Esophagus squamous epithelium (tissue), 5 donors: ENCODE measurements around the gene PGA3. TPM values are rescaled to one million over a fixed set of nuclear protein-coding genes. Genes with fewer than 3 reads are reported as not detected.

Experiments
- DNase-seq: peaks from one replicate; lab custom pipeline; 2025; lab: John Stamatoyannopoulos, UW
- H3K27ac ChIP-seq, 4 donors: fragments of 200-600 bp; sonication (generic); one replicate each; pipeline ENCODE4 v1.5.1; 2016 to 2019; ENCODE audit warnings: mild to moderate bottlenecking in 1 of 4
- H3K27me3 ChIP-seq, 4 donors: fragments of 200-600 bp; sonication (generic); 1 replicate in 3 of 4; 2 replicates in 1 of 4; pipeline versions ENCODE4 v1.5.1 to v1.6.0; 2017 to 2021; ENCODE audit warnings: antibody characterized with exemption in 1 of 4
- H3K36me3 ChIP-seq, 3 donors: fragments of 200-600 bp; sonication (generic); one replicate each; pipeline ENCODE4 v1.5.1; 2016 to 2019
- H3K4me1 ChIP-seq, 3 donors: fragments of 200-600 bp; sonication (generic); one replicate each; pipeline ENCODE4 v1.5.1; 2017 to 2019
- H3K4me3 ChIP-seq, 4 donors: fragments of 200-600 bp; sonication (generic); 1 replicate in 3 of 4; 2 replicates in 1 of 4; pipeline ENCODE4 v1.5.1; 2016 to 2019; ENCODE audit warnings: mild to moderate bottlenecking in 2 of 4, moderate library complexity in 1 of 4
- H3K9me3 ChIP-seq, 3 donors: fragments of 200-600 bp; sonication (generic); one replicate each; pipeline ENCODE4 v1.5.1; 2016 to 2019
- POLR2A ChIP-seq, 4 donors: fragments of 450-650 bp; IDR thresholded peaks; one replicate each; pipeline ENCODE4 v1.6.1; 2017; ENCODE audit warnings: antibody characterized with exemption in 4 of 4, mild to moderate bottlenecking in 4 of 4, moderate library complexity in 3 of 4
- WGBS, 2 donors: methylation state at CpG; one replicate each; pipeline ENCODE4 v1.1.5; 2018; 5-methylcytosine and 5-hydroxymethylcytosine counted together
- intact Hi-C: fragments of 100-400 bp; cut with DNase I; formaldehyde crosslinking; loops from one replicate; pipeline ENCODE4 v1.15.0; 2022
- total RNA-seq, 4 donors: library from RNA; depleted of rRNA; stranded (reverse); fragments of >200 nt; gene quantifications; one replicate each; pipeline ENCODE4 v1.1.0, GENCODE V29; 2016
- TF ChIP-seq, protein P1 (sequence below), 6 experiments: fragments of 450-650 bp in 4 of 6; fragments of 200-600 bp in 2 of 6; sonication (generic) in 2 of 6; IDR thresholded peaks; one replicate each; pipeline ENCODE4 v1.5.1; 2016 to 2019; ENCODE audit warnings: antibody characterized with exemption in 6 of 6, mild to moderate bottlenecking in 4 of 6, moderate library complexity in 4 of 6
- donor health status: DM: yes; HTN: yes; CAD: no.

Gene PGA3
- total RNA-seq, 4 donors from 2014 or later: not detected

DNA sequence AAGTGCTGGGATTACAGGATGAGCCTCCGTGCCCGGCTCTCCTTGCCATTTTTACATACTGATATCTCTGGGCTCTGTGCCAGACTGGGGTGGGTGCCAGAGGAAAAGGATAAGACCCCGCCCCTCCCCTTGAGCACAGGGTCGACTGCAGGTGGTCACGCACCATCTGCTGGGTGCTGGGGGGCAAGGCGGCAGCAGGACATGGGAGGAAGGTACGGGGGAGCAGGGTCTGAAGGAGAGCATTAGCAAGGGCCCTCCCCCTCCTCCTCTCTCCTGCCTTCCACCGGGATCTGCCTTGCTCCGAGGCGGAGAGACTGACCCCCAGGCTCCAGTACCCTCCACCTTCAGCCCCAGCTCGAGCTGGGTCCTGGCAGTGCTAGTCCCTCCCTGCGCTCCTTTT, 9.7 kb upstream of the PGA3 start:
- TF ChIP-seq, protein P1, sequence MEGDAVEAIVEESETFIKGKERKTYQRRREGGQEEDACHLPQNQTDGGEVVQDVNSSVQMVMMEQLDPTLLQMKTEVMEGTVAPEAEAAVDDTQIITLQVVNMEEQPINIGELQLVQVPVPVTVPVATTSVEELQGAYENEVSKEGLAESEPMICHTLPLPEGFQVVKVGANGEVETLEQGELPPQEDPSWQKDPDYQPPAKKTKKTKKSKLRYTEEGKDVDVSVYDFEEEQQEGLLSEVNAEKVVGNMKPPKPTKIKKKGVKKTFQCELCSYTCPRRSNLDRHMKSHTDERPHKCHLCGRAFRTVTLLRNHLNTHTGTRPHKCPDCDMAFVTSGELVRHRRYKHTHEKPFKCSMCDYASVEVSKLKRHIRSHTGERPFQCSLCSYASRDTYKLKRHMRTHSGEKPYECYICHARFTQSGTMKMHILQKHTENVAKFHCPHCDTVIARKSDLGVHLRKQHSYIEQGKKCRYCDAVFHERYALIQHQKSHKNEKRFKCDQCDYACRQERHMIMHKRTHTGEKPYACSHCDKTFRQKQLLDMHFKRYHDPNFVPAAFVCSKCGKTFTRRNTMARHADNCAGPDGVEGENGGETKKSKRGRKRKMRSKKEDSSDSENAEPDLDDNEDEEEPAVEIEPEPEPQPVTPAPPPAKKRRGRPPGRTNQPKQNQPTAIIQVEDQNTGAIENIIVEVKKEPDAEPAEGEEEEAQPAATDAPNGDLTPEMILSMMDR (IDR thresholded peaks at IDR 0.05): no peak
- no peak for TF ChIP-seq POLR2A (IDR thresholded peaks at IDR 0.05)
- Histone ChIP-seq H3K9me3 (no peaks in the 10 kb centered on the region), H3K4me3 (no peak overlapping the region), H3K27me3 (peaks cover 0 to 39% (median 0%) of the 10 kb centered on the region in 4 donors), H3K27ac (no peak overlapping the region), H3K36me3 (no peaks in the 10 kb centered on the region), H3K4me1 (no peaks in the 10 kb centered on the region)
- DNase-seq: no peak
- 30 to 39% methylated on average over 5 to 12 of the region's 12 CpGs for WGBS, 2 donors
- intact Hi-C loops: no loop called here

DNA sequence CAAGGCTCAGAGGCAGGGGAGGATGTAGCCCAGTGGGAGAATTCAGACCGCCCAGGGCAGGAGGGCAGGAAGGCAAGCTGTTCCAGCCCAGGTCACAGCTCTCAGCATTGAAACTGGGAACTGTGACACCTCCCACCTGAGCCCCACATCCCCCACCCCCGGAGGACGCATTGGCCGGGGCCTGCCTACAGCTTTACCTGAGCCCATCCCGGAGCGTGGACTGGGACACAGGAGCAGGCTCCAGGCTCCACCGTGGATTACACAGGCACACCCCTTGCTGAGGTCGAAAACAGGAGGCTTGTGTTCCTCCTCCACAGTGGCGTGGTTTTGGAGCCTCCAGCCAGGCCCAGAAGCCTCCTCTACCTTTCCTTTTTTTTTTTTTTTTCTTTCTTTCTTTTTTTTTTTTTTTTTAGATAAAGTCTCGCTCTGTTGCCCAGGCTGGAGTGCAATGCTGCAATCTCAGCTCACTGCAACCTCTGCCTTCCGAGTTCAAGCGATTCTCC, 9.1 kb upstream of the PGA3 start:
- no peak overlapping the region for H3K4me3 ChIP-seq
- peaks cover 0 to 5% (median 0%) of the 10 kb centered on the region in 3 donors for H3K9me3 ChIP-seq
- WGBS, 2 donors: 43 to 64% methylated on average over 4 to 10 of the region's 12 CpGs
- TF ChIP-seq, protein P1 (IDR thresholded peaks at IDR 0.05): no peak
- TF ChIP-seq POLR2A (IDR thresholded peaks at IDR 0.05): no peak
- H3K36me3 ChIP-seq: no peaks in the 10 kb centered on the region
- intact Hi-C loops: no loop called here
- no peak overlapping the region for H3K27ac ChIP-seq
- H3K27me3 ChIP-seq: peaks cover 0 to 45% (median 0%) of the 10 kb centered on the region in 4 donors
- no peaks in the 10 kb centered on the region for H3K4me1 ChIP-seq
- no peak for DNase-seq

DNA sequence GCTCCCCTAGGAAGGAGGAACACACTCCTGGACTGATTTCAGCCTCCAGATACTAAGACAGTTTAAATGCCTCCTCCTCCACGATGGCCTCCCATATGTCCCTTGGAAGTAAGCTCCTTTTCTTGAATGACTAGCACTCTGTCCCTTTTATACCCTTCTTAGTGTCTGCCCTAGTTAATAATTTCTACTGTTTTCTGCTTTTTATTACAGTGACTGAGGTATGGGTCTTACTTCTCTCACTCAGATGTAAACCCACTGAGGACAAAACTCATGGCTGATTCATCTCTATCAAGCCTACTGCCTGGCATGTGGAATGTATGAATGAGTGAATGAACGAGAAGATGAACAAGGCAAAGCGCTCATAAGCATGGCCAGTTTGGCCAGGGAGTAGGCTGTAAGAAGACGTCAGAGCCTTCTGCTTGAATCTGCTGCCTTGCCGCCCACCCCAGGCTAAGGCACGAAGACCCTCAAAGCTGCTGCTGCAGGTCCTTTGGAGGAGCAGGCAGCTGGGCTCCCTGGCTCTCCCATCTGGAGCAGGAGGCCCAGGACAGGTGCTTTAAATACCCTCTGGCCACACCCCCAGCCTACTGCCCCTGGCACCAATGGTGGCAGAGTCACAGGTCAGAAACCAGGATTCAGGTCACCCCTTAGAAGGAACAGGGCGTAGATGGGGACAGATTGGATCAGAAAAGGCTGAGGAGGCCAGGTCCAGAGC, 8.2 kb upstream of the PGA3 start:
- H3K9me3 ChIP-seq: peaks cover 0 to 6% (median 0%) of the 10 kb centered on the region in 3 donors
- H3K4me1 ChIP-seq: no peaks in the 10 kb centered on the region
- TF ChIP-seq POLR2A (IDR thresholded peaks at IDR 0.05): no peak
- TF ChIP-seq, protein P1 (IDR thresholded peaks at IDR 0.05): no peak
- WGBS, 2 donors: 73 to 80% methylated on average over 6 to 7 of the region's 7 CpGs
- H3K27me3 ChIP-seq: peaks cover 0 to 48% (median 0%) of the 10 kb centered on the region in 4 donors
- H3K4me3 ChIP-seq: no peak overlapping the region
- intact Hi-C loops: no loop called here
- DNase-seq: no peak
- H3K27ac ChIP-seq: no peak overlapping the region
- no peaks in the 10 kb centered on the region for H3K36me3 ChIP-seq

DNA sequence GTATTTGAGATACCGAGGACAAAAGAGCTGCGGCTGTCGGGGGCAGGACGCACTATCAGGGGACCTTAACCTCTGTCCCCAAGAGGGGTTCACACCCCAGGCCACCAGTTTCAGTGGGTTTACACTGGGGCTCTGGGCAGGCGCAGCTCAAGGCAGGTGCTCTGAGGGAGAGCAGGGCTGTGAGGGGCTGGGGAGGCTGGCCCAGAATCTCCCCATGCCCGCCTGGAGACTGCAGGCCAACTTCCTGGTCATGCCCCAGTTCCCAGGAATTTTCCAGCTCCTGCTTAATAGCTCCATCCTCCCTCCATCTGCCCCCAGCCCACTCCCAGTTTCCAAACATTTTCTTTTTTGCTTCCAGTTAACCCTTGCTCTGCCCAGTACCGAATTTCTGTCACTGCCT, 7.6 kb upstream of the PGA3 start:
- Histone ChIP-seq H3K9me3 (peaks cover 0 to 6% (median 0%) of the 10 kb centered on the region in 3 donors), H3K27ac (no peak overlapping the region), H3K4me3 (no peak overlapping the region), H3K4me1 (no peaks in the 10 kb centered on the region), H3K27me3 (peaks cover 0 to 43% (median 0%) of the 10 kb centered on the region in 4 donors), H3K36me3 (no peaks in the 10 kb centered on the region)
- TF ChIP-seq POLR2A (IDR thresholded peaks at IDR 0.05): no peak
- TF ChIP-seq, protein P1 (IDR thresholded peaks at IDR 0.05): no peak
- intact Hi-C loops: no loop called here
- no peak for DNase-seq
- WGBS, 2 donors: 73 to 80% methylated on average over 1 to 6 of the region's 7 CpGs

DNA sequence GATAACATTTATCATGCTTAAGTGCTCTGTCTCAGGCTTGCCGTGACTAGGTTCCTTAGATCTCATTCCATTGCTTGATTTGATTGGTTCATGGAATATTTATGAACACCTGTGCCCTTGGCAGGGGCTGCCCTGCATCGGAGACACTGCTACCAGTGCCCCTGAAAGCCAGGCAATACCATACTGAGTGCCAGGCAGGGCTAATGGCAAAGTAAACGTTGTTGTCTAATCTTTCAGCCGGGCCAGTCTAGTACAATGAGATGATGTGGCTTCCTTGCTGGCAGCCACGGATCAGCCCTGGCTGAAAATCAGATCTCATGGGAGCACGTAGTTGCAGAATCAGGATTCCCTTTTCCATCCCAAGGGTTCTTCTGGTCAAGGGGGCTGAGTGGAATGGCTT, 5.0 kb upstream of the PGA3 start:
- H3K9me3 ChIP-seq: peaks cover 0 to 6% (median 0%) of the 10 kb centered on the region in 3 donors
- no peak overlapping the region for H3K27ac ChIP-seq
- TF ChIP-seq, protein P1 (IDR thresholded peaks at IDR 0.05): no peak
- TF ChIP-seq POLR2A (IDR thresholded peaks at IDR 0.05): no peak
- intact Hi-C loops: no loop called here
- no peaks in the 10 kb centered on the region for H3K4me1 ChIP-seq
- H3K27me3 ChIP-seq: peaks cover 0 to 30% (median 0%) of the 10 kb centered on the region in 4 donors
- H3K4me3 ChIP-seq: no peak overlapping the region
- WGBS, 2 donors: 41 to 63% methylated on average over 2 to 4 of the region's 6 CpGs
- no peak for DNase-seq
- H3K36me3 ChIP-seq: no peaks in the 10 kb centered on the region
